Prostate gland (tissue), 2 donors: ENCODE data around the gene TAP1. TPM values are rescaled to one million over a fixed set of nuclear protein-coding genes. Genes with fewer than 3 reads are reported as not detected.
"Not testable (repeated sequence)": the region's sequence is repeated elsewhere in the genome, so short reads cannot be mapped to it uniquely, and the experiment has no call there.

Source experiments
- DNase-seq: peaks from one replicate; pipeline ENCODE4 v3.0.0-alpha.2; 2019; ENCODE audit warnings: low spot score
- H3K27ac ChIP-seq, 2 donors: fragments of 200-600 bp; sonication (generic); 2 replicates each; pipeline ENCODE4 v1.5.1; 2017 to 2019
- H3K27me3 ChIP-seq: fragments of 200-600 bp; sonication (generic); replicated peaks from 2 replicates; pipeline ENCODE4 v1.5.1; 2019; ENCODE audit not compliant: insufficient read depth
- H3K36me3 ChIP-seq, 2 donors: fragments of 200-600 bp; sonication (generic); 1 replicate in 1 of 2; 2 replicates in 1 of 2; pipeline versions ENCODE4 v1.5.1 to v1.8.1; 2017 to 2019
- H3K4me1 ChIP-seq: fragments of 200-600 bp; sonication (generic); replicated peaks from 2 replicates; pipeline ENCODE4 v1.5.1; 2019
- H3K4me3 ChIP-seq, 2 donors: fragments of 200-600 bp; sonication (generic); 2 replicates each; pipeline ENCODE4 v1.5.1; 2017 to 2019
- H3K9me3 ChIP-seq: fragments of 200-600 bp; sonication (generic); 2 replicates; pipeline ENCODE4 v1.5.1; 2017
- CTCF ChIP-seq, 4 experiments: fragments of 200-600 bp in 2 of 4; fragments of 450-650 bp in 2 of 4; sonication (generic) in 2 of 4; IDR thresholded peaks; 1 replicate in 3 of 4; 2 replicates in 1 of 4; pipeline ENCODE4 v1.5.1; 2016 to 2019; ENCODE audit warnings: antibody characterized with exemption in 4 of 4, mild to moderate bottlenecking in 2 of 4, moderate library complexity in 2 of 4
- POLR2A ChIP-seq: fragments of 450-650 bp; IDR thresholded peaks from one replicate; pipeline ENCODE4 v1.6.1; 2016; ENCODE audit warnings: antibody characterized with exemption, mild to moderate bottlenecking
- POLR2AphosphoS5 ChIP-seq: sonication (generic); formaldehyde crosslinking; IDR thresholded peaks from one replicate; pipeline ENCODE4 v1.6.1; 2017; ENCODE audit warnings: antibody characterized with exemption
- WGBS: methylation state at CpG from one replicate; pipeline ENCODE4 v1.1.5; 2018; 5-methylcytosine and 5-hydroxymethylcytosine counted together
- intact Hi-C: fragments of 100-400 bp; cut with DNase I; formaldehyde crosslinking; loops from one replicate; pipeline ENCODE4 v1.14.2; 2022
- total RNA-seq, 2 donors: library from RNA; depleted of rRNA; stranded (reverse); fragments of >200 nt; gene quantifications; one replicate each; pipeline ENCODE4 v1.1.0, GENCODE V29; 2016

The TAP1 gene
- total RNA-seq, 2 donors from 2014 or later: 30.6 to 47.4 TPM

DNA sequence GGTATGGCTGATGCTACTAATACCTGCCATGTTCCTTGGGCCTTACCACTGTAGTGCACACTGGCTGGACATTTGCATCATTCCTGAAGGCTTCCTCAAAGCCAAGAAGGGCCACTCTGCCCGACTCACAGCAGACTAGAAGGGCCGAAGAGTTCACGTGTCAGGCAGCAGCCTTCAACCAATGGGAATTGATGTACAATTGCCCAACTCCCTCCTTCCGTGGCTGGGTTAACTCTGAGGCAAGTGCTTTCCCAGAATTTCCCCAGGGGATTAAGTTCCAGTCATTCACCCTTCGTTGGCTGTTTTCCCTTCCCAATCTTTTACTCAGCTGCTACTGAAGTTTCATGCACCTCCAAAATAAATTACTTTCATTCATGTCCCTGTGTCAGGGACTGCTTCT is 30.3 kb upstream of the TAP1 start:
- DNase-seq: no peak
- H3K27me3 ChIP-seq: no peaks in the 10 kb centered on the region
- 19% methylated on average over 5 of the region's 5 CpGs for WGBS
- H3K9me3 ChIP-seq: no peaks in the 10 kb centered on the region
- H3K27ac ChIP-seq: no peak overlapping the region
- no peak for TF ChIP-seq CTCF (IDR thresholded peaks at IDR 0.05)
- no peak for TF ChIP-seq POLR2A
- no peak for TF ChIP-seq POLR2AphosphoS5
- no peaks in the 10 kb centered on the region for H3K36me3 ChIP-seq
- H3K4me3 ChIP-seq: no peak overlapping the region
- intact Hi-C loops: no loop called here
- H3K4me1 ChIP-seq: no peaks in the 10 kb centered on the region

DNA sequence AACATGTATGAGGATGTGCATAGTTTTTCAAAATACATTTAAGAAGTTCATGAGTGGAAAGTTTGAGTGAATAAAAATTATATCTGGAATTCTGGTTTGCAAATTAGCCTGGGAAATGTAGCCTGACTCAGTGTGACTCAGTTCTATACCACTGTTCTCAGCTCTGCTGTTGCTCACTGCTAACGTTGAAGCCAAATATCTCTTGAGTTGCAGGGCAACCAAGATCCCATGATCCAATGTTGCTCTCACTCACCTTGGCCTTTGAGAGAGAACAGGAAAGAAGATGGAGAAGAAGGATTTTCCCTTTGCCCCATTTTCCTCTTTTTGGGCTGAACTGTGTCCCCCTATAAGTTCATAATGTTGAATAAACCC is 29.4 kb upstream of the TAP1 start:
- Histone ChIP-seq H3K4me1 (no peaks in the 10 kb centered on the region), H3K36me3 (no peaks in the 10 kb centered on the region), H3K9me3 (no peaks in the 10 kb centered on the region), H3K27me3 (no peaks in the 10 kb centered on the region), H3K27ac (no peak overlapping the region), H3K4me3 (no peak overlapping the region)
- intact Hi-C loops: no loop called here
- TF ChIP-seq CTCF (IDR thresholded peaks at IDR 0.05): no peak
- no peak for TF ChIP-seq POLR2AphosphoS5
- no peak for TF ChIP-seq POLR2A
- no peak for DNase-seq
- WGBS: 63% methylated on average over 1 of the region's 1 CpG

GRCh38 chr6:32880962-32881361 is 27.5 kb upstream of the TAP1 start:
- DNase-seq, H3K9me3 ChIP-seq, H3K27me3 ChIP-seq, H3K4me3 ChIP-seq, H3K36me3 ChIP-seq, H3K27ac ChIP-seq, intact Hi-C loops, H3K4me1 ChIP-seq: not testable (repeated sequence)
- 94% methylated on average over 3 of the region's 3 CpGs for WGBS

DNA sequence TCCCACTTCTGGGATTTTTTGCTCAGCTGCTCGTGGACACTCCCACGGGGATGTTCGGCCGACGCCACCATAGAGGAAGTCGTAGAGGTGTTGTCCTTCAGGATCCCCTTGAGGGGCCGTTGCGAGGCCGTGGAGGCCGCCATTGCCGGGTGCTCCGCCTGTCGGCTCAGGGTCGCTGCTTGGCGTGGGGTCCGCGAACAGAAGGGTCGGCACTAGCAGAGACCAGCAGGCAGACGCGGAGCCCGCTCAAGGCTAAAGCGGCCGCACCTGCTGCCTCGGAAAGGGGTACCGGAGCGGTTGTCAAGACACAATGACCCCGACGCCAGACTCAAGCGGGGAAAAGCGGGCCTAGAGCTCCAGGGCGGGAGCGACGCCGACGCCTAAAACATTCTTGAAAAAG is 26.2 kb upstream of the TAP1 start:
- H3K27ac ChIP-seq: no peak overlapping the region
- no peaks in the 10 kb centered on the region for H3K36me3 ChIP-seq
- intact Hi-C loops: no loop called here
- TF ChIP-seq POLR2A (no peak), CTCF (IDR thresholded peaks at IDR 0.05) (no peak), POLR2AphosphoS5 (no peak)
- no peak for DNase-seq
- no peak overlapping the region for H3K4me3 ChIP-seq
- H3K4me1 ChIP-seq: no peaks in the 10 kb centered on the region
- H3K27me3 ChIP-seq: no peaks in the 10 kb centered on the region
- H3K9me3 ChIP-seq: no peaks in the 10 kb centered on the region
- 49% methylated on average over 35 of the region's 35 CpGs for WGBS

- TF ChIP-seq POLR2AphosphoS5 (no peak), CTCF (IDR thresholded peaks at IDR 0.05) (no peak), POLR2A (no peak)
- WGBS: 93% methylated on average over 2 of the region's 2 CpGs
- intact Hi-C loops: no loop called here
Observed at GRCh38 chr6:32876603-32877002, 23.1 kb upstream of the TAP1 start.

GRCh38 chr6:32873947-32874346 is 20.4 kb upstream of the TAP1 start:
- not testable (repeated sequence) for H3K4me1 ChIP-seq, H3K9me3 ChIP-seq, H3K27ac ChIP-seq, H3K4me3 ChIP-seq, DNase-seq, H3K36me3 ChIP-seq, H3K27me3 ChIP-seq
- WGBS: 80% methylated on average over 1 of the region's 1 CpG
- intact Hi-C loops: loop anchor here (5.0 kb wide), 1 partner anchor 37 kb away; the partner anchor contains the start of gene TAP2

More at GRCh38 chr6:32876603-32877002, 23.1 kb upstream of the TAP1 start:
- no peaks in the 10 kb centered on the region for H3K4me1 ChIP-seq
- H3K4me3 ChIP-seq: no peak overlapping the region
- H3K27me3 ChIP-seq: no peaks in the 10 kb centered on the region
- DNase-seq: no peak
- H3K36me3 ChIP-seq: no peaks in the 10 kb centered on the region
- H3K27ac ChIP-seq: no peak overlapping the region
- H3K9me3 ChIP-seq: no peaks in the 10 kb centered on the region
